ENCODE results near the gene OBSCN.

OBSCN gene

DNA sequence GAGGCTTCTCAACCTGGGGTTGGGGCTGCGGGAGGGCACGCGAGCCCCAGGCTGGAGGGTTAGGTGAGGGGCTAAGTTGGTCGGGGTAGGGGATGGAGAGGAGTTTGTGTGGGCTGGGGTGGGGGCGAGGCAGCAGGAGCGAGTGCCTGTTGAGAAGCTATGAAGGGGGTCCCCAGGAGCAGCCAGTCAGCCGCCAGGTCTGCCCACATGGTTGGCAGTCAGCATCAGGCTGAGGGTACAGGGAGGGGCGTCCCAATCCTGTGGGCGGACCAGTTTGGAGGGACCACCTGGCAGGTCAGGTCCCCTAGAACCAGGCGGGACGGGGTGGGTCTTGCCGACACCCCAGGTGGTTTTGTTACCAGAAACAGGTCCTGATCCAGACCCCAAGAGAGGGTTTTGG, 209.2 kb downstream of the OBSCN start:
- H3K4me3 Mint-ChIP-seq, result peak overlapping the region; percentile 85

GRCh38 chr1:228417483-228418203, 209.8 kb downstream of the OBSCN start:
- H3K27ac Mint-ChIP-seq, result no peak overlapping the region
- no peak overlapping the region for H3K4me3 Mint-ChIP-seq
- peaks cover 27% of the 10 kb centered on the region for H3K4me1 Mint-ChIP-seq
- H3K9me3 Mint-ChIP-seq, result peaks cover 18% of the 10 kb centered on the region
- H3K36me3 Mint-ChIP-seq (ENCODE audit: low read depth), result peaks cover 25% of the 10 kb centered on the region
- TF ChIP-seq, protein P1, sequence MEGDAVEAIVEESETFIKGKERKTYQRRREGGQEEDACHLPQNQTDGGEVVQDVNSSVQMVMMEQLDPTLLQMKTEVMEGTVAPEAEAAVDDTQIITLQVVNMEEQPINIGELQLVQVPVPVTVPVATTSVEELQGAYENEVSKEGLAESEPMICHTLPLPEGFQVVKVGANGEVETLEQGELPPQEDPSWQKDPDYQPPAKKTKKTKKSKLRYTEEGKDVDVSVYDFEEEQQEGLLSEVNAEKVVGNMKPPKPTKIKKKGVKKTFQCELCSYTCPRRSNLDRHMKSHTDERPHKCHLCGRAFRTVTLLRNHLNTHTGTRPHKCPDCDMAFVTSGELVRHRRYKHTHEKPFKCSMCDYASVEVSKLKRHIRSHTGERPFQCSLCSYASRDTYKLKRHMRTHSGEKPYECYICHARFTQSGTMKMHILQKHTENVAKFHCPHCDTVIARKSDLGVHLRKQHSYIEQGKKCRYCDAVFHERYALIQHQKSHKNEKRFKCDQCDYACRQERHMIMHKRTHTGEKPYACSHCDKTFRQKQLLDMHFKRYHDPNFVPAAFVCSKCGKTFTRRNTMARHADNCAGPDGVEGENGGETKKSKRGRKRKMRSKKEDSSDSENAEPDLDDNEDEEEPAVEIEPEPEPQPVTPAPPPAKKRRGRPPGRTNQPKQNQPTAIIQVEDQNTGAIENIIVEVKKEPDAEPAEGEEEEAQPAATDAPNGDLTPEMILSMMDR (IDR thresholded peaks at IDR 0.05), result no peak
- peaks cover 33% of the 10 kb centered on the region for H3K27me3 Mint-ChIP-seq (ENCODE audit: low read depth, poor library complexity)
- DNase-seq, result no peak

More for the DNA sequence above, 209.2 kb downstream of the OBSCN start:
- Mint-ChIP-seq H3K9me3 (peaks cover 18% of the 10 kb centered on the region), H3K27me3 (ENCODE audit: low read depth, poor library complexity) (peaks cover 33% of the 10 kb centered on the region), H3K36me3 (ENCODE audit: low read depth) (peaks cover 23% of the 10 kb centered on the region), H3K27ac (no peak overlapping the region), H3K4me1 (peaks cover 32% of the 10 kb centered on the region)
- no peak for DNase-seq
- TF ChIP-seq, protein P1 (IDR thresholded peaks at IDR 0.05), result no peak

DNA sequence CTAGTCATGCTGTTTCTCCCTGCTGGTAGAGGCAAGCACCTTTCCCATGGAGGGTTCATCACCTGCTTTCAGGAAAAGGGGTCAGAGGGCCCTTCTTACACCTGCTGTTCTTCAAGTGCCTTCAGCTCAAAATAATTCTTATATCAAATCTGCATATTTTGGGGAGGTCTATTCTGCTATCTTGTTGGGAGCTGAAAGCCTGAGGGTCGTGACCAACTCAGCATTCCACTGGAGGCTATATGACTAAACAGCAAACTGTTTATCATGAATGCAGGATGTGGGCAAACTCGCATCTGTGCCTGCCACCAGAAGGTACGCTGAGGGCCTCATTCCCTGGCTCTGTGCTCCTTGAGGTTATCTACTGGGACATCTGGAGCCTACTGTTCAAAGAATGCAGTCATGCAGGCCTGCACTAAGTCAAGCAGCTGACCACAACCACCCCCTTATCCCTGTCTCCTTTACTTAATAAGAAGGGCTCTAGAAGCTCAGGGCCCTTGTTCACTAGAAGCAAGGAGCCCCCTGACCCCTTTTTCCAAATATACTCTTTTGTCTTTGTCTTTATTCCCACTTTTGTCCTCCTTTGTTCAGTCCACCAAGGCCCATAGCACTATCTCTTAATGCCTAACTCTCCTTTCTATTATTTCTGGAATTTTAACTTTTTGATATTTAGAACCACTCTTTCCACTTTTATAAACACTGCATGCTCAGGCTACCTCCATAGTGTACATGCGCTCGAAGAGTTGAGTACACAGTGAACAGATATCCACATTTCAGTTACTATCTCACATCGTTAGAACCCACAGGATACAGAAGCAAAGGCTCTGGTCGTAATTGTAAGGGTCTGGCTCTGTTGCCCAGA, 213.4 kb downstream of the OBSCN start:
- Mint-ChIP-seq H3K36me3 (ENCODE audit: low read depth) (peaks cover 18% of the 10 kb centered on the region), H3K27ac (no peak overlapping the region), H3K9me3 (peaks cover 25% of the 10 kb centered on the region), H3K27me3 (ENCODE audit: low read depth, poor library complexity) (peaks cover 26% of the 10 kb centered on the region), H3K4me1 (peaks cover 6% of the 10 kb centered on the region), H3K4me3 (no peak overlapping the region)
- DNase-seq, result no peak
- TF ChIP-seq, protein P1 (IDR thresholded peaks at IDR 0.05), result no peak

DNA sequence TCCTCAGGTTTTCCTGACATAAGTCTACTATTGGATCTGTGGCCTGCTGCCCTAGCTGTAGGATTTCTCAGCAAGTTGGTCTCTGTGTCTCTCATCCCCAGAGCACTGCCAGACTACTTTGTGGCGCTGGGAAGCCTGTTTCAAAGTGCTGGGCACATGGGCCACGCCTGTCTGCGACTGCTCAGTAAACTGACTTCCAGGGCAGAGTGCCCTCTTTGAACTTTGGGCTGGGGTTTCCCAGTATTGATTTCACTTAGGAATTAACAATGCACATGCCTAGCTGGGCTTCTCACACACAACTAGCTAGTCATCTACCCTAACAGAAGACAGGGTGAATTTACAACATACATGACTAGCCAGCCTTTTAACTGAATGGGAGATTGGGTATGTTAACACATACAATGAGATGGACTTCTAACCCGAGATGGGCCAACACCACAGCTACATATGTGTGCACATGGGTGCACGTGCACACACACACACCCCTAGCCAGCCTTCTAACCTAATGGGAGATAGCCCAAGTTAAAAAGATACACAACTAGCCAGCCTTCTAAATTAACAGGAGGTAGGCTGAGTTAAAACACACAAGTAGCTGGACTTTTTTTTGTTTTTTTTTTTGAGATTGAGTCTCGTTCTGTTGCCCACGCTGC, 215.7 kb downstream of the OBSCN start:
- H3K27ac Mint-ChIP-seq, result no peak overlapping the region
- peaks cover 37% of the 10 kb centered on the region for H3K9me3 Mint-ChIP-seq
- peaks cover 14% of the 10 kb centered on the region for H3K4me1 Mint-ChIP-seq
- peaks cover 16% of the 10 kb centered on the region for H3K27me3 Mint-ChIP-seq (ENCODE audit: low read depth, poor library complexity)
- no peak overlapping the region for H3K4me3 Mint-ChIP-seq
- DNase-seq, result no peak
- TF ChIP-seq, protein P1 (IDR thresholded peaks at IDR 0.05), result no peak
- H3K36me3 Mint-ChIP-seq (ENCODE audit: low read depth), result peaks cover 25% of the 10 kb centered on the region

DNA sequence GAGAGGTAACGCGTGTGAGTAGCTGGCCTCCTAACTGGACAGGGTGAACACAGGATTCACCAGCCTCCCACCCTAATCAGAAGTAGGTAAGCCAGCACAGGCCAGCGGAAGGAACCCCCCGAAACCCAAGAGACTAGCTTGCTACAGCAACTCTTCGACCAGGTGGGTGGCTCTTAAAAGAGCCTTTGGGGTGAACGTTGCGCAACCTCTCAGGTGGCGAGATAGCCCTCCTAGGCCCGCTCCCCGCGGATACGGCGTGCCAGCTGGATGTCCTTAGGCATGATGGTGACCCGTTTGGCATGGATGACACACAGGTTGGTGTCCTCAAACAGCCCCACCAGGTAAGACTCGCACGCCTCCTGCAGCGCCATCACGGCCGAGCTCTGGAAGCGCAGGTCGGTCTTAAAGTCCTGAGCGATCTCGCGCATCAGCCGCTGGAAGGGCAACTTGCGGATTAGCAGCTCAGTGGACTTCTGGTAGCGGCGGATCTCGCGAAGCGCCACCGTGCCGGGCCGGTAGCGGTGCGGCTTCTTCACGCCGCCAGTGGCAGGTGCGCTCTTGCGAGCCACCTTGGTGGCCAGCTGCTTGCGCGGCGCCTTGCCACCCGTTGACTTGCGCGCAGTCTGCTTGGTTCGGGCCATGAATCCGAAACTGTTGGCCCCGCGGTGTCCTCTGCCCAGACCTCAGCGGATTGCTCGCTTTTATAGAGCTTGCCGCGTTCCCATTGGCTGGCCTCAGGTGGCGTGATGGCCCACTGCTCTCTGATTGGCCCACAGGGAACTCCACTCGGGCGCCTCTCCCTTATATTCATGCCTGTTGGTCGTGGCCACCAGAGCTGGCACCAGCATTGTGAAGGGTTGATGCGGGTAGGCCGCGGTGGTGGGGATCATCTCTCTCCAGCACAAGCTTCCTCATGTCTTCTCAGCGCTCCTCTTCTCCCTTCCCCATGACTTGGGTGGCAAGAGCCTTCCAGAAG, 217.1 kb downstream of the OBSCN start:
- Mint-ChIP-seq H3K36me3 (ENCODE audit: low read depth) (peaks cover 23% of the 10 kb centered on the region), H3K4me3 (no peak overlapping the region), H3K27ac (no peak overlapping the region), H3K27me3 (ENCODE audit: low read depth, poor library complexity) (peaks cover 15% of the 10 kb centered on the region), H3K9me3 (peaks cover 35% of the 10 kb centered on the region), H3K4me1 (peaks cover 29% of the 10 kb centered on the region)
- TF ChIP-seq, protein P1 (IDR thresholded peaks at IDR 0.05), result no peak
- DNase-seq, result no peak
